ENCODE measurements around the gene HAL. TPM values are rescaled to one million over a fixed set of nuclear protein-coding genes. Genes with fewer than 3 reads are reported as not detected.

The HAL gene
- total RNA-seq, 1 experiment from 2014 or later = 0.18 TPM

GRCh38 chr12:95959107-95959506, 37.0 kb downstream of the HAL start:
- Histone ChIP-seq H3K36me3 (no peaks in the 10 kb centered on the region), H3K9me3 (replicated peaks) (no peaks in the 10 kb centered on the region), H3K27me3 (replicated peaks) (0 out of 2 replicates have a peak, but pooled peaks cover 2% of the 10 kb centered on the region), H3K4me3 (no peak overlapping the region), H3K4me1 (replicated peaks) (no peaks in the 10 kb centered on the region), H3K27ac (no peak overlapping the region)
- DNase-seq (ENCODE audit: low read depth in 1 of 2, low spot score in 2 of 2) = no peak

GRCh38 chr12:95956557-95957145, 39.5 kb downstream of the HAL start:
- Histone ChIP-seq H3K4me3 (no peak overlapping the region), H3K36me3 (no peaks in the 10 kb centered on the region), H3K9me3 (replicated peaks) (no peaks in the 10 kb centered on the region), H3K27me3 (replicated peaks) (0 out of 2 replicates have a peak, but pooled peaks cover 2% of the 10 kb centered on the region), H3K4me1 (replicated peaks) (no peaks in the 10 kb centered on the region), H3K27ac (no peak overlapping the region)
- no peak for DNase-seq (ENCODE audit: low read depth in 1 of 2, low spot score in 2 of 2)

- no peaks in the 10 kb centered on the region for H3K9me3 ChIP-seq (replicated peaks)
- no peaks in the 10 kb centered on the region for H3K4me1 ChIP-seq (replicated peaks)
- 0 out of 2 replicates have a peak, but pooled peaks cover 2% of the 10 kb centered on the region for H3K27me3 ChIP-seq (replicated peaks)
- no peak overlapping the region for H3K27ac ChIP-seq
- H3K36me3 ChIP-seq = no peaks in the 10 kb centered on the region
- no peak overlapping the region for H3K4me3 ChIP-seq
- no peak for DNase-seq (ENCODE audit: low read depth in 1 of 2, low spot score in 2 of 2)
Measured at GRCh38 chr12:95955549-95956159, 40.5 kb downstream of the HAL start.

- Histone ChIP-seq H3K4me3 (no peak overlapping the region), H3K27ac (no peak overlapping the region), H3K9me3 (replicated peaks) (no peaks in the 10 kb centered on the region), H3K4me1 (replicated peaks) (no peaks in the 10 kb centered on the region), H3K36me3 (no peaks in the 10 kb centered on the region), H3K27me3 (replicated peaks) (0 out of 2 replicates have a peak, but pooled peaks cover 2% of the 10 kb centered on the region)
- DNase-seq (ENCODE audit: low read depth in 1 of 2, low spot score in 2 of 2) = no peak
Measured at GRCh38 chr12:95953000-95953399, 43.1 kb downstream of the HAL start.

- H3K27me3 ChIP-seq (replicated peaks) = no peaks in the 10 kb centered on the region
- no peaks in the 10 kb centered on the region for H3K4me1 ChIP-seq (replicated peaks)
- no peaks in the 10 kb centered on the region for H3K9me3 ChIP-seq (replicated peaks)
- no peak overlapping the region for H3K4me3 ChIP-seq
- no peak overlapping the region for H3K27ac ChIP-seq
- no peaks in the 10 kb centered on the region for H3K36me3 ChIP-seq
- no peak for DNase-seq (ENCODE audit: low read depth in 1 of 2, low spot score in 2 of 2)
Measured at GRCh38 chr12:95951515-95951914, 44.6 kb downstream of the HAL start.

GRCh38 chr12:95949477-95950206, 46.5 kb downstream of the HAL start:
- H3K4me1 ChIP-seq (replicated peaks) = no peaks in the 10 kb centered on the region
- H3K4me3 ChIP-seq = no peak overlapping the region
- no peak for DNase-seq (ENCODE audit: low read depth in 1 of 2, low spot score in 2 of 2)

GRCh38 chr12:95944108-95944704, 51.9 kb downstream of the HAL start:
- H3K4me1 ChIP-seq (replicated peaks) = peaks cover 10% of the 10 kb centered on the region
- H3K9me3 ChIP-seq (replicated peaks) = no peaks in the 10 kb centered on the region
- no peak overlapping the region for H3K27ac ChIP-seq
- DNase-seq (ENCODE audit: low read depth in 1 of 2, low spot score in 2 of 2) = no peak
- no peak overlapping the region for H3K4me3 ChIP-seq
- H3K27me3 ChIP-seq (replicated peaks) = peaks cover 3% of the 10 kb centered on the region; the same call in 1 of the 2 replicates
- no peaks in the 10 kb centered on the region for H3K36me3 ChIP-seq

More at GRCh38 chr12:95949477-95950206, 46.5 kb downstream of the HAL start:
- Histone ChIP-seq H3K9me3 (replicated peaks) (no peaks in the 10 kb centered on the region), H3K27ac (no peak overlapping the region), H3K27me3 (replicated peaks) (peaks cover 3% of the 10 kb centered on the region; the same call in 1 of the 2 replicates), H3K36me3 (no peaks in the 10 kb centered on the region)

GRCh38 chr12:95943330-95943842, 52.8 kb downstream of the HAL start, which contains the start of gene AMDHD1:
AMDHD1 (plus strand) TSS chr12:95943331; CDS start chr12:95943399, 68 bp downstream.
- Histone ChIP-seq H3K4me3 (peak within 1 kb of the TSS; percentile 62), H3K27ac (peak within 1 kb of the TSS; percentile 63), H3K9me3 (replicated peaks) (no peaks in the 10 kb centered on the region), H3K4me1 (replicated peaks) (peaks cover 10% of the 10 kb centered on the region), H3K27me3 (replicated peaks) (peaks cover 3% of the 10 kb centered on the region; the same call in 1 of the 2 replicates), H3K36me3 (no peaks in the 10 kb centered on the region)
- peak; percentile 48 to 56 for DNase-seq (ENCODE audit: low read depth in 1 of 2, low spot score in 2 of 2)

- Histone ChIP-seq H3K9me3 (replicated peaks) (no peaks in the 10 kb centered on the region), H3K36me3 (no peaks in the 10 kb centered on the region), H3K4me3 (peak within 1 kb of the TSS; percentile 62), H3K4me1 (replicated peaks) (peaks cover 10% of the 10 kb centered on the region), H3K27me3 (replicated peaks) (peaks cover 3% of the 10 kb centered on the region; the same call in 1 of the 2 replicates), H3K27ac (peak within 1 kb of the TSS; percentile 63)
- DNase-seq (ENCODE audit: low read depth in 1 of 2, low spot score in 2 of 2) = peak; percentile 62 to 81
Measured at GRCh38 chr12:95942524-95943329, 53.4 kb downstream of the HAL start, which contains the start of gene CCDC38. CCDC38 (minus strand) TSS chr12:95942614; CDS start chr12:95936509, 6,105 bp downstream.

GRCh38 chr12:95942101-95942523, 54.0 kb downstream of the HAL start:
- DNase-seq (ENCODE audit: low read depth in 1 of 2, low spot score in 2 of 2) = peak in 1 of 2 experiments; percentile 8
- Histone ChIP-seq H3K36me3 (no peaks in the 10 kb centered on the region), H3K4me1 (replicated peaks) (peaks cover 10% of the 10 kb centered on the region), H3K27me3 (replicated peaks) (peaks cover 3% of the 10 kb centered on the region; the same call in 1 of the 2 replicates), H3K9me3 (replicated peaks) (no peaks in the 10 kb centered on the region), H3K4me3 (peak overlapping the region; percentile 62), H3K27ac (peak overlapping the region; percentile 63)

- Histone ChIP-seq H3K27me3 (replicated peaks) (no peaks in the 10 kb centered on the region), H3K4me3 (no peak overlapping the region), H3K4me1 (replicated peaks) (peaks cover 10% of the 10 kb centered on the region), H3K27ac (no peak overlapping the region), H3K36me3 (no peaks in the 10 kb centered on the region), H3K9me3 (replicated peaks) (no peaks in the 10 kb centered on the region)
- no peak for DNase-seq (ENCODE audit: low read depth in 1 of 2, low spot score in 2 of 2)
Measured at GRCh38 chr12:95940514-95940913, 55.6 kb downstream of the HAL start.

Data from SJSA1 (cell line).